Progenitor cell of endocrine pancreas (in vitro differentiated cells): ENCODE measurements around the gene ZNF451. TPM values are rescaled to one million over a fixed set of nuclear protein-coding genes. Genes with fewer than 3 reads are reported as not detected.

Experiments used
- DNase-seq: peaks from one replicate; pipeline ENCODE4 v3.0.0; 2021; ENCODE audit warnings: low spot score; ENCODE audit not compliant: unreplicated experiment
- H3K27ac Mint-ChIP-seq: 2 replicates; pipeline ENCODE4 v1.8.0; 2021; ENCODE audit warnings: mild to moderate bottlenecking, moderate library complexity, mixed read lengths
- H3K27me3 Mint-ChIP-seq: 2 replicates; pipeline ENCODE4 v1.8.0; 2021; ENCODE audit warnings: mixed read lengths
- H3K36me3 Mint-ChIP-seq: 2 replicates; pipeline ENCODE4 v1.8.0; 2022; ENCODE audit warnings: mixed read lengths; ENCODE audit not compliant: insufficient read depth
- H3K4me1 Mint-ChIP-seq: 2 replicates; pipeline ENCODE4 v1.8.0; 2021; ENCODE audit warnings: low read depth, mixed read lengths
- H3K4me3 Mint-ChIP-seq: 2 replicates; pipeline ENCODE4 v1.8.0; 2021; ENCODE audit warnings: low read depth, mild to moderate bottlenecking, moderate library complexity, mixed read lengths
- H3K9me3 Mint-ChIP-seq: 2 replicates; pipeline ENCODE4 v1.8.0; 2021; ENCODE audit warnings: low read depth, mixed read lengths
- total RNA-seq: library from RNA; stranded (reverse); gene quantifications from 2 replicates; pipeline ENCODE4 v1.2.1, GENCODE V29; 2021
- TF ChIP-seq, protein P1 (sequence below): fragments of 200-600 bp; sonication (generic); IDR thresholded peaks from one replicate; pipeline ENCODE4 v1.5.0; 2021; ENCODE audit warnings: antibody characterized with exemption, mild to moderate bottlenecking; ENCODE audit not compliant: unreplicated experiment

ZNF451 gene
- total RNA-seq, 1 donor from 2014 or later: 70.6 TPM

GRCh38 chr6:57147955-57148858 is 58.2 kb downstream of the ZNF451 start:
- Mint-ChIP-seq H3K27me3 (no peaks in the 10 kb centered on the region), H3K4me3 (no peak overlapping the region), H3K9me3 (no peaks in the 10 kb centered on the region), H3K4me1 (peaks cover 10% of the 10 kb centered on the region), H3K27ac (no peak overlapping the region), H3K36me3 (peaks cover 34% of the 10 kb centered on the region)
- DNase-seq: no peak
- TF ChIP-seq, protein P1, sequence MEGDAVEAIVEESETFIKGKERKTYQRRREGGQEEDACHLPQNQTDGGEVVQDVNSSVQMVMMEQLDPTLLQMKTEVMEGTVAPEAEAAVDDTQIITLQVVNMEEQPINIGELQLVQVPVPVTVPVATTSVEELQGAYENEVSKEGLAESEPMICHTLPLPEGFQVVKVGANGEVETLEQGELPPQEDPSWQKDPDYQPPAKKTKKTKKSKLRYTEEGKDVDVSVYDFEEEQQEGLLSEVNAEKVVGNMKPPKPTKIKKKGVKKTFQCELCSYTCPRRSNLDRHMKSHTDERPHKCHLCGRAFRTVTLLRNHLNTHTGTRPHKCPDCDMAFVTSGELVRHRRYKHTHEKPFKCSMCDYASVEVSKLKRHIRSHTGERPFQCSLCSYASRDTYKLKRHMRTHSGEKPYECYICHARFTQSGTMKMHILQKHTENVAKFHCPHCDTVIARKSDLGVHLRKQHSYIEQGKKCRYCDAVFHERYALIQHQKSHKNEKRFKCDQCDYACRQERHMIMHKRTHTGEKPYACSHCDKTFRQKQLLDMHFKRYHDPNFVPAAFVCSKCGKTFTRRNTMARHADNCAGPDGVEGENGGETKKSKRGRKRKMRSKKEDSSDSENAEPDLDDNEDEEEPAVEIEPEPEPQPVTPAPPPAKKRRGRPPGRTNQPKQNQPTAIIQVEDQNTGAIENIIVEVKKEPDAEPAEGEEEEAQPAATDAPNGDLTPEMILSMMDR: no peak

GRCh38 chr6:57158658-57159057 is 68.7 kb downstream of the ZNF451 start:
- Mint-ChIP-seq H3K27me3 (no peaks in the 10 kb centered on the region), H3K27ac (no peak overlapping the region), H3K4me3 (no peak overlapping the region), H3K9me3 (no peaks in the 10 kb centered on the region), H3K36me3 (peaks cover 11% of the 10 kb centered on the region), H3K4me1 (no peaks in the 10 kb centered on the region)
- no peak for DNase-seq
- TF ChIP-seq, protein P1: no peak

DNA sequence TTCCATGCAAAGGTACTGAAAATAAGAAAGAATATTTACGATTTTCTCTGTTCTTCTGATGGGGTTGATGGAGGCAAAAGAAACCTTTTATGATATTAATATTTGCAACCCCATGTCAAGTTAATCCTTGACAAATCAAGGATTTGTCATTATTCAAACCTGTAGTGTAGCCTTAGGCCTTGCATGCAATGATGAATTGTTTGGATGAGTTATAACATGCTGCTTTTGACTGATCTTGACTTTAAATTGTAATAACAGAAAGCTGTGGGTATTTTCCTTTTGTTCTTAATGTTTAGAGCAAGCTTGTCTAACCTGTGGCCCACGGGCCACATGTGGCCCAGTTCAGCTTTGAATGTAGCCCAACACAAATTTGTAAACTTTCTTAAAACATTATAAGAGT is 69.1 kb downstream of the ZNF451 start:
- no peak for DNase-seq
- Mint-ChIP-seq H3K27ac (no peak overlapping the region), H3K36me3 (peaks cover 13% of the 10 kb centered on the region), H3K27me3 (no peaks in the 10 kb centered on the region), H3K4me1 (no peaks in the 10 kb centered on the region), H3K4me3 (no peak overlapping the region), H3K9me3 (peaks cover 3% of the 10 kb centered on the region)
- TF ChIP-seq, protein P1: no peak

DNA sequence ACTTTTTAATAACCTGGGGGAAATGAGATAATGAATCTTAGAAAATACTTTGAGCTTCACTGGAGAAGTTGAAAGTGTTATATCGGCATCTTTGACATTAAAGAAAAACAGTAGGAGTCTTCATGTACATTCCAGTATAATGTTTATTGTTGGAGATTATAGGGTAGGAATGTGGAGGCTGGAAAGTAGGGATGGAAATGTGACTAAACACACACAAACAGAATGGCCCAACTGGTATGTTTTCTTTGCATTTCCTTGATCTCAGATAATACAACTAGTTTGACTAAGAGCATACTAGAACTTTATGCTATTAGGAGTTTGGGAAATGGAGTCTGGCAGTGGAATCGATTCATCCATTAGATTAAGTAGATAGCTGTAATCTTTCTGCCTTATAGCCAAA is 72.0 kb downstream of the ZNF451 start:
- Mint-ChIP-seq H3K9me3 (peaks cover 12% of the 10 kb centered on the region), H3K27me3 (no peaks in the 10 kb centered on the region), H3K4me1 (no peaks in the 10 kb centered on the region), H3K27ac (no peak overlapping the region), H3K4me3 (no peak overlapping the region), H3K36me3 (peaks cover 25% of the 10 kb centered on the region)
- no peak for DNase-seq
- TF ChIP-seq, protein P1: no peak

DNA sequence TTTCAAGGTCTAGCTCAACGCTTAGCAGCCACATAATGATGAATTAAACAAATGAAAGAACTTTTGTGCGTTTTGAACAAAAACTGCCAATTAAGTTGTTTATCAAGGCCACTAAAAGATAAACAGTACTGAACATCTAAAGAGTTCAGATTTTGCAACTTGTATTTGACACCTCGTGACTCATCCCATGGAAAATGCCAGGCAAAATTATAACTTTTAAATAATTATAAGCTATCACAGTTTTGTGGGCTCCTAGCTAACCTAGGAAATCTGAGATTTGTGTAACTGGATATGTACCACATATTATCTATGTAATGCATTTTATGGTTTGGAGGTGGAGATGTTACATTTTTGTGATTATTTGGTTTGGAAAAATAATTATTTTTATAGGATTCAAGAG is 72.5 kb downstream of the ZNF451 start:
- no peak for DNase-seq
- Mint-ChIP-seq H3K27me3 (no peaks in the 10 kb centered on the region), H3K36me3 (peaks cover 27% of the 10 kb centered on the region), H3K4me1 (peaks cover 2% of the 10 kb centered on the region), H3K9me3 (peaks cover 12% of the 10 kb centered on the region), H3K4me3 (no peak overlapping the region), H3K27ac (no peak overlapping the region)
- TF ChIP-seq, protein P1: no peak
